ENCODE data around the gene CCDC69. TPM values are rescaled to one million over a fixed set of nuclear protein-coding genes. Genes with fewer than 3 reads are reported as not detected.

The CCDC69 gene
- total and polyA plus RNA-seq, 8 donors: 6.8 to 66.4 (median 9.8) TPM

GRCh38 chr5:151140686-151141459 is 83.0 kb downstream of the CCDC69 start:
- no peak for TF ChIP-seq CTCF (IDR thresholded peaks at IDR 0.05)
- DNase-seq (no peak), ATAC-seq (no peak)
- Histone ChIP-seq H3K4me3 (no peak overlapping the region), H3K36me3 (peaks cover 0 to 94% of the 10 kb centered on the region in 2 donors), H3K9me3 (no peaks in the 10 kb centered on the region), H3K4me1 (peaks cover 0 to 11% of the 10 kb centered on the region in 2 donors), H3K27me3 (no peaks in the 10 kb centered on the region), H3K27ac (no peak overlapping the region)
- intact Hi-C loops (cut with DNase I): no loop called here

GRCh38 chr5:151139646-151140045 is 84.2 kb downstream of the CCDC69 start:
- peaks cover 0 to 98% of the 10 kb centered on the region in 2 donors for H3K36me3 ChIP-seq
- H3K4me1 ChIP-seq: peaks cover 0 to 8% of the 10 kb centered on the region in 2 donors
- ATAC-seq: no peak
- intact Hi-C loops (cut with DNase I): no loop called here
- no peaks in the 10 kb centered on the region for H3K27me3 ChIP-seq
- no peak for TF ChIP-seq CTCF (IDR thresholded peaks at IDR 0.05)
- no peak overlapping the region for H3K27ac ChIP-seq
- DNase-seq: no peak
- no peak overlapping the region for H3K4me3 ChIP-seq
- H3K9me3 ChIP-seq: no peaks in the 10 kb centered on the region

- Histone ChIP-seq H3K4me3 (no peak overlapping the region), H3K9me3 (no peaks in the 10 kb centered on the region), H3K27ac (no peak overlapping the region), H3K36me3 (peaks cover 0 to 98% of the 10 kb centered on the region in 2 donors), H3K4me1 (peaks cover 0 to 13% of the 10 kb centered on the region in 2 donors), H3K27me3 (no peaks in the 10 kb centered on the region)
- ATAC-seq: no peak
- TF ChIP-seq CTCF (IDR thresholded peaks at IDR 0.05): no peak
- intact Hi-C loops (cut with DNase I): no loop called here
- DNase-seq: no peak
Observed at GRCh38 chr5:151139015-151139414, 84.9 kb downstream of the CCDC69 start.

- H3K4me3 ChIP-seq: no peak overlapping the region
- H3K36me3 ChIP-seq: peaks cover 0 to 98% of the 10 kb centered on the region in 2 donors
- H3K27ac ChIP-seq: no peak overlapping the region
- no peak for DNase-seq
- H3K4me1 ChIP-seq: peaks cover 0 to 19% of the 10 kb centered on the region in 2 donors
- TF ChIP-seq CTCF (IDR thresholded peaks at IDR 0.05): no peak
- H3K27me3 ChIP-seq: no peaks in the 10 kb centered on the region
- ATAC-seq: no peak
- intact Hi-C loops (cut with DNase I): no loop called here
- no peaks in the 10 kb centered on the region for H3K9me3 ChIP-seq
Observed at GRCh38 chr5:151138114-151138513, 85.8 kb downstream of the CCDC69 start.

GRCh38 chr5:151137067-151137825 is 86.6 kb downstream of the CCDC69 start:
- Histone ChIP-seq H3K4me3 (no peak overlapping the region), H3K36me3 (peaks cover 0 to 98% of the 10 kb centered on the region in 2 donors), H3K4me1 (peaks cover 0 to 28% of the 10 kb centered on the region in 2 donors), H3K27me3 (no peaks in the 10 kb centered on the region), H3K27ac (no peak overlapping the region), H3K9me3 (no peaks in the 10 kb centered on the region)
- ATAC-seq: no peak
- intact Hi-C loops (cut with DNase I): no loop called here
- DNase-seq: no peak
- no peak for TF ChIP-seq CTCF (IDR thresholded peaks at IDR 0.05)

Data from left lung (tissue), 10 donors.